ENCODE data around the gene NOX4. TPM values are rescaled to one million over a fixed set of nuclear protein-coding genes. Genes with fewer than 3 reads are reported as not detected.

NOX4 gene
- total and polyA plus RNA-seq, 10 of the 15 experiments (the other 5 are each of a cell fraction or from before 2014, with no cell fraction given), result not detected

GRCh38 chr11:89457190-89457589 is 34.0 kb downstream of the NOX4 start (continued):
- TF ChIP-seq ZNF687 (IDR thresholded peaks at IDR 0.05) (no peak), MAX (IDR thresholded peaks at IDR 0.05; ENCODE audit: low read depth, low read length) (no peak), EZH2 (IDR thresholded peaks at IDR 0.05; ENCODE audit: borderline replicate concordance, control insufficient read depth, low read depth, low read length) (no peak)

GRCh38 chr11:89456681-89457080 is 34.5 kb downstream of the NOX4 start:
- H3K4me3 ChIP-seq, result no peak overlapping the region
- H3K9me3 ChIP-seq (replicated peaks; ENCODE audit: control insufficient read depth, insufficient read depth, low read length), result no peaks in the 10 kb centered on the region
- no peaks in the 10 kb centered on the region for H4K20me1 ChIP-seq (ENCODE audit: control insufficient read depth, insufficient read depth)
- RAD21 ChIA-PET (ENCODE audit: unreplicated experiment), result no interaction called here
- CTCF ChIA-PET, result interaction anchor here (1.2 kb wide), 1 partner anchor 9 kb away, joined by 3 read pairs; no protein-coding TSS in a partner anchor
- H3K36me3 ChIP-seq (ENCODE audit: control insufficient read depth in 2 of 2, insufficient read depth in 2 of 2, low read length in 1 of 2), result no peaks in the 10 kb centered on the region
- H3K4me1 ChIP-seq (ENCODE audit: control insufficient read depth, insufficient read depth, low read length), result no peaks in the 10 kb centered on the region
- WGBS (ENCODE audit: insufficient coverage, insufficient replicate concordance, low lambda C conversion rate, missing lambda C conversion rate), result 0% methylated on average over 2 of the region's 2 CpGs
- intact Hi-C loops (cut with micrococcal nuclease; ENCODE audit: unreplicated experiment) (no loop called here), in situ Hi-C loops (cut with MboI) (no loop called here)
- BruUV-seq (replicated peaks), result no TSS peak
- H3K27ac ChIP-seq (ENCODE audit: control insufficient read depth, insufficient read depth), result no peak overlapping the region
- H2AFZ ChIP-seq (ENCODE audit: control insufficient read depth, low read depth, low read length), result no peak overlapping the region
- H3K27me3 ChIP-seq (replicated peaks in 1 of 2; ENCODE audit: control insufficient read depth in 2 of 2, insufficient read depth in 2 of 2, low read length in 1 of 2), result no peaks in the 10 kb centered on the region
- no peak overlapping the region for H3K4me2 ChIP-seq (ENCODE audit: control insufficient read depth, insufficient read depth)
- POLR2A ChIA-PET, result no interaction called here
- no peak overlapping the region for H3K9ac ChIP-seq (ENCODE audit: control insufficient read depth, insufficient read depth, low read length)
- no peaks in the 10 kb centered on the region for H3K79me2 ChIP-seq (ENCODE audit: control insufficient read depth, insufficient read depth, low read length)
- no peak for FAIRE-seq
- no peak for ATAC-seq
- DNase-seq (ENCODE audit: low read depth, low spot score), result no peak
- SMC1A ChIA-PET (ENCODE audit: uncharacterized antibody, unreplicated experiment), result no interaction called here
- TF ChIP-seq TAF1 (IDR thresholded peaks at IDR 0.05; ENCODE audit: borderline replicate concordance, low read depth, low read length), result no peak
- TF ChIP-seq SUPT20H (IDR thresholded peaks at IDR 0.05; ENCODE audit: borderline replicate concordance, control insufficient read depth, low read depth, low read length), result no peak
- TF ChIP-seq IRF5 (IDR thresholded peaks at IDR 0.05; ENCODE audit: borderline replicate concordance), result no peak
- no peak for TF ChIP-seq ZBTB33 (IDR thresholded peaks at IDR 0.05)
- no peak for TF ChIP-seq NFIC (IDR thresholded peaks at IDR 0.05; ENCODE audit: low read depth, low read length)
- TF ChIP-seq ZZZ3 (IDR thresholded peaks at IDR 0.05; ENCODE audit: control insufficient read depth, insufficient read length, low read depth), result no peak
- TF ChIP-seq ZBTB4 (CRISPR knock-in tag; IDR thresholded peaks at IDR 0.05), result no peak

Measured in GM12878 (cell line).